PC-9 (cell line): ENCODE results near the gene ECI1.

Source experiments
- CTCF ChIP-seq: fragments of 200-600 bp; sonication (generic); conservative IDR thresholded peaks from 2 replicates; pipeline ENCODE4 v1.6.1; 2017; ENCODE audit warnings: mixed run types, antibody characterized with exemption, mild to moderate bottlenecking, moderate library complexity
- EZH2 ChIP-seq: fragments of 200-600 bp; sonication (generic); IDR thresholded peaks from 2 replicates; pipeline ENCODE4 v1.8.0; 2017; ENCODE audit warnings: antibody characterized with exemption, low read depth

DNA sequence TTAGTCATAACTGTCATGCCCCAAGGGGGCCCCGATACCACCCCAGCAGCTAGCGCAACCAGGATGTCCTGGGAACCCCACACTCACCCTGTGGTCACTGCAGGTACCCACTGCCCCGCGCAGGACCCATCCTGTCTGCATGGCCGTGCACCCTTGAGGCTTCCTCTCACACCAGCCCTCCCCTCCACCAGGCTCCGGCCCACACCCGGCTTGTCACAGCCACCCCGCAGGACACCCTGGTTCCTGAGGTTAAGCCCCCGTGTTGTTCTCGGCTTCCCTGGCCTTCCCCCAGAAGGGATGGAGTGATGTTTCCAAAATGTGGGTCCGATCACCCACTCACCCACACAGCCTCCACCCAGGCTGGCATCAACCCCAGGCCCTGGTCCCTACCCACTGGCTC, 7.6 kb downstream of the ECI1 start:
- no peak for TF ChIP-seq CTCF
- TF ChIP-seq EZH2 = no peak
